H9 (cell line): ENCODE results near the gene PRRT2. TPM values are rescaled to one million over a fixed set of nuclear protein-coding genes. Genes with fewer than 3 reads are reported as not detected.
A peak's percentile ranks its signal among the peaks of the same experiment; 100 is the strongest.

Experiments
- DNase-seq: peaks from one replicate; pipeline ENCODE4 v3.0.0-alpha.2; 2017
- H2AFZ ChIP-seq: one replicate; pipeline ENCODE4 v1.6.1; 2013; ENCODE audit warnings: mild to moderate bottlenecking, low read length, control low read depth, moderate library complexity
- H2AK5ac ChIP-seq: 2 replicates; pipeline ENCODE4 v1.6.1; 2013; ENCODE audit warnings: low read length, control low read depth, mixed read lengths; ENCODE audit not compliant: insufficient read length
- H2BK120ac ChIP-seq: one replicate; pipeline ENCODE4 v1.6.1; 2013; ENCODE audit warnings: low read depth, mild to moderate bottlenecking, low read length, control low read depth, inconsistent platforms; ENCODE audit not compliant: poor library complexity, severe bottlenecking
- H2BK12ac ChIP-seq: 2 replicates; pipeline ENCODE4 v1.6.1; 2013; ENCODE audit warnings: low read length, control low read depth, mixed read lengths, low read depth; ENCODE audit not compliant: insufficient read length
- H2BK15ac ChIP-seq: 2 replicates; pipeline ENCODE4 v1.6.1; 2013; ENCODE audit warnings: low read depth, low read length, control low read depth
- H2BK20ac ChIP-seq: one replicate; pipeline ENCODE4 v1.6.1; 2013; ENCODE audit warnings: low read depth, mild to moderate bottlenecking, low read length, control low read depth, inconsistent platforms; ENCODE audit not compliant: poor library complexity, severe bottlenecking
- H2BK5ac ChIP-seq: 2 replicates; pipeline ENCODE4 v1.6.1; 2013; ENCODE audit warnings: low read length, control low read depth, mixed read lengths; ENCODE audit not compliant: insufficient read length
- H3K14ac ChIP-seq: 2 replicates; pipeline ENCODE4 v1.6.1; 2013; ENCODE audit warnings: low read length, control low read depth; ENCODE audit not compliant: insufficient read depth
- H3K18ac ChIP-seq: 2 replicates; pipeline ENCODE4 v1.6.1; 2013; ENCODE audit warnings: low read depth, mild to moderate bottlenecking, mixed read lengths, low read length, control low read depth; ENCODE audit not compliant: insufficient read length
- H3K23ac ChIP-seq: 2 replicates; pipeline ENCODE4 v1.6.1; 2013; ENCODE audit warnings: low read length, control low read depth, mixed read lengths, low read depth; ENCODE audit not compliant: insufficient read length
- H3K23me2 ChIP-seq: 2 replicates; pipeline ENCODE4 v1.6.1; 2013; ENCODE audit warnings: low read depth, mild to moderate bottlenecking, mixed read lengths, low read length, control low read depth; ENCODE audit not compliant: insufficient read length, poor library complexity, severe bottlenecking
- H3K27ac ChIP-seq: 2 replicates; pipeline ENCODE4 v1.5.1; 2013; ENCODE audit warnings: low read length, control low read depth, mixed read lengths, low read depth; ENCODE audit not compliant: insufficient read length
- H3K27me3 ChIP-seq: 2 replicates; pipeline ENCODE4 v1.6.1; 2013; ENCODE audit warnings: low read length, control low read depth, inconsistent platforms; ENCODE audit not compliant: insufficient read depth
- H3K4ac ChIP-seq: 2 replicates; pipeline ENCODE4 v1.6.1; 2013; ENCODE audit warnings: low read depth, mild to moderate bottlenecking, control low read depth, inconsistent platforms, low read length, moderate library complexity
- H3K4me1 ChIP-seq: 2 replicates; pipeline ENCODE4 v1.6.1; 2013; ENCODE audit warnings: low read length, control low read depth, inconsistent platforms; ENCODE audit not compliant: insufficient read depth
- H3K4me2 ChIP-seq: 2 replicates; pipeline ENCODE4 v1.6.1; 2013; ENCODE audit warnings: low read length, control low read depth, mixed read lengths; ENCODE audit not compliant: insufficient read length, insufficient read depth
- H3K56ac ChIP-seq: 2 replicates; pipeline ENCODE4 v1.6.1; 2013; ENCODE audit warnings: low read depth, mild to moderate bottlenecking, mixed read lengths, low read length, control low read depth; ENCODE audit not compliant: insufficient read length
- H3K79me1 ChIP-seq: 2 replicates; pipeline ENCODE4 v1.6.1; 2013; ENCODE audit warnings: low read depth, mild to moderate bottlenecking, moderate library complexity, low read length, control low read depth, inconsistent platforms; ENCODE audit not compliant: insufficient read depth, poor library complexity, severe bottlenecking
- H3K79me2 ChIP-seq: 2 replicates; pipeline ENCODE4 v1.6.1; 2013; ENCODE audit warnings: low read length, control low read depth, inconsistent platforms; ENCODE audit not compliant: insufficient read depth
- H3K9ac ChIP-seq: 2 replicates; pipeline ENCODE4 v1.6.1; 2013; ENCODE audit warnings: low read length, control low read depth, mixed read lengths; ENCODE audit not compliant: insufficient read length; ENCODE audit errors: extremely low read depth
- H3K9me3 ChIP-seq: one replicate; pipeline ENCODE4 v1.6.1; 2013; ENCODE audit warnings: low read depth, low read length, inconsistent platforms; ENCODE audit not compliant: control insufficient read depth
- H3T11ph ChIP-seq: one replicate; pipeline ENCODE4 v1.6.1; 2013; ENCODE audit warnings: mild to moderate bottlenecking, low read length, control low read depth, inconsistent platforms
- H4K20me1 ChIP-seq: one replicate; pipeline ENCODE4 v1.6.1; 2013; ENCODE audit not compliant: control insufficient read depth, insufficient read length, insufficient read depth
- H4K5ac ChIP-seq: 2 replicates; pipeline ENCODE4 v1.6.1; 2013; ENCODE audit warnings: low read depth, mild to moderate bottlenecking, mixed read lengths, low read length, control low read depth; ENCODE audit not compliant: insufficient read length
- H4K8ac ChIP-seq: replicated peaks from 2 replicates; pipeline ENCODE4 v1.6.1; 2013; ENCODE audit warnings: low read length, control low read depth, mixed read lengths, low read depth; ENCODE audit not compliant: insufficient read length
- H4K91ac ChIP-seq: 2 replicates; pipeline ENCODE4 v1.6.1; 2013; ENCODE audit warnings: low read depth, mild to moderate bottlenecking, moderate library complexity, mixed read lengths, low read length, control low read depth; ENCODE audit not compliant: insufficient read length
- H3K27ac Mint-ChIP-seq, 3 experiments: 2 replicates in 2 of 3; 3 replicates in 1 of 3; pipeline ENCODE4 v1.8.0; 2020 to 2021; ENCODE audit warnings: mixed read lengths in 3 of 3, mild to moderate bottlenecking in 1 of 3, moderate library complexity in 1 of 3
- H3K27me3 Mint-ChIP-seq: 2 replicates; pipeline ENCODE4 v1.8.0; 2021; ENCODE audit warnings: low read depth, mild to moderate bottlenecking, moderate library complexity, mixed read lengths
- H3K36me3 Mint-ChIP-seq, 3 experiments: 2 replicates in 2 of 3; 3 replicates in 1 of 3; pipeline ENCODE4 v1.8.0; 2020 to 2021; ENCODE audit warnings: low read depth in 3 of 3, mixed read lengths in 3 of 3; ENCODE audit not compliant: insufficient read depth in 1 of 3
- H3K4me1 Mint-ChIP-seq, 2 experiments: 2 replicates each; pipeline ENCODE4 v1.8.0; 2020; ENCODE audit warnings: mixed read lengths in 2 of 2
- H3K4me3 Mint-ChIP-seq, 2 experiments: 2 replicates in 1 of 2; 3 replicates in 1 of 2; pipeline ENCODE4 v1.8.0; 2020 to 2021; ENCODE audit warnings: mild to moderate bottlenecking in 2 of 2, mixed read lengths in 2 of 2, moderate library complexity in 1 of 2
- H3K9me3 Mint-ChIP-seq, 2 experiments: 2 replicates in 1 of 2; 3 replicates in 1 of 2; pipeline ENCODE4 v1.8.0; 2020; ENCODE audit warnings: mild to moderate bottlenecking in 2 of 2, mixed read lengths in 2 of 2, moderate library complexity in 1 of 2
- CTCF ChIP-seq: fragments of 200-600 bp; sonication (generic); conservative IDR thresholded peaks from 3 replicates; pipeline ENCODE4 v1.8.0; 2021; ENCODE audit warnings: antibody characterized with exemption, mild to moderate bottlenecking
- WGBS: extraction: QIAGEN DNeasy Blood & Tissue Kit; methylation state at CpG from one replicate; pipeline ENCODE4 v1.1.7; 2013; ENCODE audit warnings: missing lambda C conversion rate, low lambda C conversion rate, mixed read lengths; ENCODE audit not compliant: insufficient read length; ENCODE audit errors: extremely low coverage; 5-methylcytosine and 5-hydroxymethylcytosine counted together
- total RNA-seq: library from RNA; stranded (reverse); gene quantifications from 2 replicates; pipeline ENCODE4 v1.2.1, GENCODE V29; 2021

The PRRT2 gene
- total RNA-seq, 1 experiment from 2014 or later: 14.6 TPM

- H3K18ac ChIP-seq: peak overlapping the region; percentile 50
- H3K36me3 Mint-ChIP-seq: peaks cover 30 to 69% (median 51%) of the 10 kb centered on the region in 3 experiments
- H3K23ac ChIP-seq: no peak overlapping the region
- H3K9me3 Mint-ChIP-seq: no peaks in the 10 kb centered on the region; a peak in 1 of 5 replicates
- H3K79me1 ChIP-seq: no peaks in the 10 kb centered on the region
- no peak for DNase-seq
- no peak overlapping the region for H4K91ac ChIP-seq
- no peak overlapping the region for H2BK15ac ChIP-seq
- H3K27ac Mint-ChIP-seq: peak overlapping the region; percentile 100
- H3K4me1 ChIP-seq: no peaks in the 10 kb centered on the region; the same call in 1 of the 2 replicates
- H2BK120ac ChIP-seq: no peak overlapping the region
- no peak overlapping the region for H3T11ph ChIP-seq
- no CpG with 5 or more reads among the region's 26 CpGs for WGBS
- H3K23me2 ChIP-seq: peaks cover 19% of the 10 kb centered on the region
- H2BK20ac ChIP-seq: no peak overlapping the region
- peaks cover 2% of the 10 kb centered on the region; the same call in 1 of the 2 replicates for H3K79me2 ChIP-seq
- H3K9me3 ChIP-seq: no peaks in the 10 kb centered on the region
- peaks cover 1% of the 10 kb centered on the region for H3K27me3 Mint-ChIP-seq
- H2BK12ac ChIP-seq: no peak overlapping the region
- H3K4me1 Mint-ChIP-seq: peaks cover 29 to 45% of the 10 kb centered on the region in 2 experiments
- no peak overlapping the region for H2AK5ac ChIP-seq
- H3K9ac ChIP-seq: peak overlapping the region; percentile 67
- no peak overlapping the region for H4K8ac ChIP-seq
- H2BK5ac ChIP-seq: no peak overlapping the region
- TF ChIP-seq CTCF: no peak
- no peak overlapping the region for H3K56ac ChIP-seq
- H4K5ac ChIP-seq: no peak overlapping the region
- H4K20me1 ChIP-seq: no peaks in the 10 kb centered on the region
- peak overlapping the region; percentile 48 for H3K4me2 ChIP-seq
- H3K14ac ChIP-seq: peak overlapping the region; percentile 10; the same call in 1 of the 2 replicates
- no peak overlapping the region for H3K4ac ChIP-seq
- H3K27ac ChIP-seq: no peak overlapping the region
- no peaks in the 10 kb centered on the region for H3K27me3 ChIP-seq
- H2AFZ ChIP-seq: no peak overlapping the region
- H3K4me3 Mint-ChIP-seq: peak overlapping the region; percentile 93 to 98
Measured at GRCh38 chr16:29804455-29805231, 7.3 kb upstream of the PRRT2 start.
